Activated T-helper 1 cell treated with anti-CD3 and anti-CD28 coated beads, Interleukin-2, amount 50 U/mL, for 16 hours (primary cell): ENCODE results near the gene RAI1.

ENCODE experiments used
- DNase-seq, 2 donors: peaks; one replicate each; pipeline ENCODE4 v3.0.0-alpha.2; 2020; ENCODE audit warnings: low read depth in 1 of 2, low spot score in 1 of 2

Gene RAI1

GRCh38 chr17:17714879-17715278, 33.6 kb downstream of the RAI1 start:
- no peak for DNase-seq

DNA sequence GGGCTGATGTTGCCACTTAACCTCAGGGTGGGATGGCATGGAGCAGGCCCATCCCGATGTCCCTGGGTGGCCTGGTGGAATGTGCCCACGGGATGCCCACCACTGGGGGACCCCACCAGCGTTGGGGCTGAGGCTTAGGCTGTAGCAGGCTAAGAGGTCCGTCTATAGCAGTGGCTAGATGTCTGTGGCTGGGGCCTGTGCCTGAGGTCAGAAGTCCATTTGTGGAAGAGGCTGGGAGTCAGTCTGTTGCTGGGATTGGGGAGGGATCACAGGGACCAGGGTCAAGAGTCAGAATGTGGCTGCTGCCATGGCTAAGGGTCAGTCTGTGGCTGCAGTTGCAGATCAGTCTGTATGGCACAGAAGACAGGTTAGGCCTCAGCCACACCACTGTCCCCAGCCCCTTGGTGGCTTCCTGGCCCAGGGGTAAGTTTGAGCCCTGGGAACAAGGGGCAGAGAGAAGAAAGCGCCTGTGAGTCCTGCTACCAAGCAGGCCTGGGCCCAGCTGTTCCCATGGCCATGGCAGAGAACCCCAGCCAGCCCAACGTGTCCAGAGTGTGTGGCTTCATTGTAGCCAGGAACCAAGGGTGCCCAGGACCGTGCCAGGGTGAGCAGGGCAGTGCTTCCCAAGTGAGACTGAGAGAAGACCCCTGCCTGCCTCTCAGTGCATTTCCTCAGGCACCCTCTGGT, 35.7 kb downstream of the RAI1 start:
- DNase-seq = no peak

DNA sequence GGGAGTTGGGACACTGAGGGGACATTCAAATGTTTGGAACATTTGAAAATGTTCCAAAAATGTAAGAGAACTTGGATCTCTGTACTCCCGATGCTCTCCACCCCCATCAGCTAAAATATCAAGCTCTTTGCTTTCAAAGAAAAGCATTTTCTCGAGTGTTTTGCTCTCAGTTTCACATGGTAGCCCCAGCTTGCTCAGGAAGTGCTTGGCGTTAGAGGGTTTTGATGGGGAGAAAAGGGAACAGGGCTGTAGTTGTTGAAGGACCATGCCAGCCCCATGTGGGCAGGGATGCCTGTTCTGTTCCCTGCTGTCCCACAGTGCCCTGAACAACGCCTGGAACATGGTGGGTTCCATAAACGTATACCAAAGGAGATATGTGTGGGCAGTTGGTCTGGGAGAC, 37.0 kb downstream of the RAI1 start:
- DNase-seq = no peak

DNA sequence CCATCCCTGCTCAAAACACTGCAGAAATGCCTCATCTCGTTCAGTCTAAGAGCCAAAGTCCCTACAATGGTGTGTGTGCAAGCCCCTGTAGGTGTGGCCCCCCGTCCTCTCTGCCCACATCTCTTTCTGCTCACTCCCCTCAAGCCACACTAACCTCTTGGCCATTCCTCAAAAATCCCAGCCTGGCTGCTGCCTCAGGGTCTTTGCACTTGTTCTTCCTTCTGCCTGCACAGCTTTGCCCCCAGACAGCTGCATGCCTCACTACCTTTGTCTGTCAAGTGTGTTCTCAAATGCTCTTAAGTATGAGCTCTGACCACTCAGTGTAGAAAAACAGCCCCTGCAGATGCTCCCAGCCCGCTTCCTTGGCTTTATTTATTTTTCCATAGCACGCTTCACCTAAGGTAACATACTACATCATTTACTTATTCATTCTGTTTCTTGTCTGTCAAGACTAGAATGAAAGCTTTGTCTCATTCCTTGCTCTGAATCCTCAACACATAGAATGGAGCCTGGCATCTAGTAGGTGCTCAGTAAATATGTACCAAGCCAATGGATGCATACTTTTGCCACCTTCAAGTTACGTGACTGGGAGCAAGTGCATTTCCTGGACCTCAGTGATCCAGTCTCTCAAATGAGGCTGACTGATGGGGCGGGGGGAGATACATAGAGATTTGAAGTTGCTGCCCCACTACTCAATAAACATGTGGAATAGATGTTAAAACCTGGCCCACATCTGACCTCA, 38.1 kb downstream of the RAI1 start:
- no peak for DNase-seq

- no peak for DNase-seq
Observed at GRCh38 chr17:17719966-17720543, 38.8 kb downstream of the RAI1 start.

DNA sequence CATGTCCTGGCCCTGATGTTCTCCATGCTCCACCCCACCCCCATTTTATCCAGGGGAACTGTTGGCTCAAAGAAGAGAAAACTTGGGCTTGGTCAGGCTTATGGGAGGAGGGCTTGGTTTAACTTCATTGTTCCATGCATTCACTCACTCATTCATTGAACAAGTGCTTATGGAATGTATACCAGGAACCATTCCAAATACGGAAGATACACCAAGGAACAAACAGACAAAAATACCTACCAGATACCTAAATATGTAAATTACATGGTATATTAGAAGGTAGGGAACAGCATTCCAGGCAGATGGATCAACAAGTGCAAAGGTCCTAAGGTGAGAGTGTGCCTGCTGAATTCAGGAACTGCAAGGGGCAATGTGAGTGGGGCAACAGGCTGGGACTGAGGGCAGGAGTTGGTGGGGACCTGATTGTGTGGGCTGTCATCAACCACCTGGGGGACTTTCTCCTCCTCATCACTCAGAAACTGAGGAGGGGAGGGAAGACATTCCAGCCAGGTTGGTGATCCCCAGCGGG, 39.9 kb downstream of the RAI1 start:
- DNase-seq = no peak

GRCh38 chr17:17722081-17722905, 41.0 kb downstream of the RAI1 start:
- no peak for DNase-seq

GRCh38 chr17:17722906-17723353, 41.7 kb downstream of the RAI1 start:
- no peak for DNase-seq

GRCh38 chr17:17723354-17724261, 42.4 kb downstream of the RAI1 start:
- no peak for DNase-seq

- no peak for DNase-seq
Observed at GRCh38 chr17:17724307-17725010, 43.2 kb downstream of the RAI1 start.

DNA sequence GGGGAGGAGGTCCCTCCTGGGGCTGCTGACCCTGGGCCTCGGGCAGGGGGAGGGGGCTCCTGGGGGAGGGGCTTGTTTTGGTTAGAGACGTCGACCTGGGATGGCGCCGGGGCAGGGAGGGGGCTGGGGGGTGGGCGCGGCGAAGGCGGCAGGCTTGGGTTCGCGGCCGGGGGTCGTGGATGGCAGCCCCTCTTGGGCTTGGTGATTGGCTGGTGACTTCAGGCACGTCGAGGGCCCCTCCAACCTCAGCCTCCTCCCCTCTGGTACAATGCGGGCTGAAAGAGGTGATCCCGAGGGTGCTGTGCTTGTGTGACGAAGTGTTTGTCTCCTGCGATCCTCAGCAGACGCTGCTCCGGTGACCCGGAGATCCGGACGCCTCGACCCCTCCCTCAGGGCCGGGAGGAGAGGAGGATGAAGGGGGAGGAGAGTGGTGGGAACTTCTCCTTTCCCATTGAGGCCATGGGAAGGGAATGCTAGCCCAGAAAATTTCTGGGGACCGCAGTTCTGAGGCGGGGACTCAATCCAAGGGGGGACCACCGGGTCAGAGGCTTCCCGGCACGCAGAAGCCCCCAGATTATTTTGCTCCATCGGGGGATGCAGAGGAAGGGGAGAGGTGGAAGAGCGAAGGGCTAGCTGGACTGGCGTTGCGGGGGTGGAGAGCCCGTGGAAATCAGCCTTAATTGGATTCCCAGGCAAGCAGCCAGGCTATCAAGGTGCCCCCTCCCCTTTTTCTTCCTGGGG, 43.9 kb downstream of the RAI1 start:
- DNase-seq = no peak

DNA sequence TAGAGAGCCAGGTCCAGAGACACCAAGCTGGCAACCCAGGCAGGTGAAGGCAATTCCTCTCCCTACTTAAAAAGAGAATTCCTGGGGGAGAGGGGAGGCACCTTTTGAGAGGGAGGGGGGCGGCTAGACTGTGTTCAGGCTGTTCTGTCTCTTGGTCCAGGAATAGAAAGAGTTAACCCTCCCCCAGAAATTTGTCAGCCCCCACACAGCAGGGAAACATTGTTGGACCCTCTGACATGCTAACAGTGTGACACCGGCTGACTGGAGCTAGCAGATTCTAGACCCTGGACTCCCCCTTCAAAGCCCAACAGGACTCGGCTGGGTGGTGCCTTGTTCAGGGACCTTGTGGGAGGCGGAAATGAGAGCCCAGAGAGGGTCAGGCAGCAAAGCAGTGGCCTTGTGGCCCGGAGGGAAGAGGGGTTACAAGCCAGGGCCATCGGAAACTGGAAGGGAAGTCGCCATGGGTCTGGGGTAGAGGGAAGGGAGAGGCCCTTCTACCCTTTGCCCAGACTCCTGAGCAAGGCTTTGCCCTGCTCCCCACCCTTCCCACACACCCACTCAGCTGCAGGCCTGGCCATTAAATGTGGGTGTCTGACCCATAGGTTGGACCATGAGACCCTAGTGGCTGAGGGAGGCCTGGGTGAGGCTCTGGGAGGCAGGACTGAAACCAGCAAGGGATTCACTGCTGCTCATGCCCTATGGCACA, 44.6 kb downstream of the RAI1 start:
- DNase-seq = no peak

- no peak for DNase-seq
Observed at GRCh38 chr17:17726458-17727060, 45.3 kb downstream of the RAI1 start.

GRCh38 chr17:17727111-17727659, 45.9 kb downstream of the RAI1 start:
- no peak for DNase-seq

- no peak for DNase-seq
Observed at GRCh38 chr17:17728146-17728545, 46.9 kb downstream of the RAI1 start.

GRCh38 chr17:17728550-17729251, 47.4 kb downstream of the RAI1 start:
- no peak for DNase-seq
